Measurements from ENCODE around the gene FGB.
"Not testable (repeated sequence)": the region's sequence is repeated elsewhere in the genome, so short reads cannot be mapped to it uniquely, and the experiment has no call there.

FGB gene

GRCh38 chr4:154597281-154597680 is 34.5 kb downstream of the FGB start:
- not testable (repeated sequence) for DNase-seq (ENCODE audit: low read depth)

GRCh38 chr4:154597798-154598774 is 35.3 kb downstream of the FGB start:
- DNase-seq (ENCODE audit: low read depth): no peak

GRCh38 chr4:154602404-154603020 is 39.7 kb downstream of the FGB start:
- DNase-seq (ENCODE audit: low read depth): no peak

- DNase-seq (ENCODE audit: low read depth): no peak
These were observed 40.5 kb downstream of the FGB start for GRCh38 chr4:154603033-154603943.

- DNase-seq (ENCODE audit: low read depth): no peak
These were observed 41.9 kb downstream of the FGB start for GRCh38 chr4:154604696-154605200.

GRCh38 chr4:154606728-154607723 is 44.2 kb downstream of the FGB start:
- DNase-seq (ENCODE audit: low read depth): no peak

GRCh38 chr4:154608361-154609252 is 45.8 kb downstream of the FGB start:
- no peak for DNase-seq (ENCODE audit: low read depth)

GRCh38 chr4:154609532-154609931 is 46.7 kb downstream of the FGB start:
- DNase-seq (ENCODE audit: low read depth): no peak

- no peak for DNase-seq (ENCODE audit: low read depth)
These were observed 47.8 kb downstream of the FGB start for GRCh38 chr4:154610582-154610981.

- no peak for DNase-seq (ENCODE audit: low read depth)
These were observed 49.0 kb downstream of the FGB start for GRCh38 chr4:154611833-154612232.

GRCh38 chr4:154612472-154613414 is 49.9 kb downstream of the FGB start, which contains the start of gene FGG:
Gene FGG, minus strand, starts transcription at chr4:154612656. Its CDS starts 47 bp downstream, at chr4:154612609.
- DNase-seq (ENCODE audit: low read depth): no peak

- no peak for DNase-seq (ENCODE audit: low read depth)
These were observed 51.5 kb downstream of the FGB start for GRCh38 chr4:154614306-154614705.

- DNase-seq (ENCODE audit: low read depth): no peak
These were observed 52.4 kb downstream of the FGB start for GRCh38 chr4:154615211-154615610.

- no peak for DNase-seq (ENCODE audit: low read depth)
These were observed 53.5 kb downstream of the FGB start for GRCh38 chr4:154616287-154616686.

GRCh38 chr4:154616731-154617130 is 53.9 kb downstream of the FGB start:
- DNase-seq (ENCODE audit: low read depth): no peak

GRCh38 chr4:154617820-154618317 is 55.1 kb downstream of the FGB start:
- no peak for DNase-seq (ENCODE audit: low read depth)

- DNase-seq (ENCODE audit: low read depth): no peak
These were observed 56.0 kb downstream of the FGB start for GRCh38 chr4:154618708-154619315.

- DNase-seq (ENCODE audit: low read depth): no peak
These were observed 57.3 kb downstream of the FGB start for GRCh38 chr4:154620111-154620510.
